ENCODE data around the gene ZNF362. TPM values are rescaled to one million over a fixed set of nuclear protein-coding genes. Genes with fewer than 3 reads are reported as not detected.
A peak's percentile ranks its signal among the peaks of the same experiment; 100 is the strongest.

ZNF362 gene
- total and polyA plus RNA-seq, 4 donors, result 2.3 to 6.3 (median 5.4) TPM

DNA sequence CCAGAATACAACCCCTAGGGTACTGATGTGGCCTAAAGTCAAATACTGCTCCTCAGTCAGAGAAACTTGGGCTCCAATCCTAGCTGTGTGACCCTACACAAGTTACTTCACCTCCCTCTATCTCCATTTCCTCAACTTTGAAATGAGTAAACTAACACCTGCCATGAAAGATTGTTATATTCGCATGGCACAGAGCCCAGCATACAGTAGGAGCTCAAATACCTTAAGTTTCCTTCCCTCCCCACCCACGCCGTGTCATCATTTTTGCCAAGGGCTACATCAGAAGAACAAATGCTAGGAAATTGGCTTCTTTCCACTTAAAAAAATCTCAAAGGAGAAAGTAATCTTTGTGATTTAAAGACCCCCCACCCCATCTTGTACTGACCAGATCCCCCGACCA, 22.2 kb upstream of the ZNF362 start:
- Histone ChIP-seq H3K27me3 (ENCODE audit: control insufficient read depth in 4 of 4, insufficient read depth in 4 of 4, low read length in 3 of 4) (no peaks in the 10 kb centered on the region), H3K9ac (ENCODE audit: low read depth in 1 of 2, low read length in 2 of 2) (no peak overlapping the region), H3K9me3 (ENCODE audit: control insufficient read depth in 4 of 4, low read length in 3 of 4) (no peaks in the 10 kb centered on the region), H3K4me1 (ENCODE audit: control insufficient read depth in 4 of 4, insufficient read depth in 4 of 4, low read length in 3 of 4) (no peaks in the 10 kb centered on the region), H3K4me3 (ENCODE audit: low read depth in 1 of 3, low read length in 3 of 3) (no peak overlapping the region), H3K36me3 (ENCODE audit: control insufficient read depth in 4 of 4, insufficient read depth in 3 of 4, low read depth in 1 of 4, low read length in 3 of 4) (no peaks in the 10 kb centered on the region), H3K27ac (ENCODE audit: low read depth in 1 of 2, low read length in 2 of 2) (no peak overlapping the region)
- 84% methylated on average over 4 of the region's 4 CpGs for WGBS
- DNase-seq (ENCODE audit: low spot score), result no peak
- TF ChIP-seq FOXA1 (IDR thresholded peaks at IDR 0.05), result no peak
- no peak for TF ChIP-seq SP1 (IDR thresholded peaks at IDR 0.05)

DNA sequence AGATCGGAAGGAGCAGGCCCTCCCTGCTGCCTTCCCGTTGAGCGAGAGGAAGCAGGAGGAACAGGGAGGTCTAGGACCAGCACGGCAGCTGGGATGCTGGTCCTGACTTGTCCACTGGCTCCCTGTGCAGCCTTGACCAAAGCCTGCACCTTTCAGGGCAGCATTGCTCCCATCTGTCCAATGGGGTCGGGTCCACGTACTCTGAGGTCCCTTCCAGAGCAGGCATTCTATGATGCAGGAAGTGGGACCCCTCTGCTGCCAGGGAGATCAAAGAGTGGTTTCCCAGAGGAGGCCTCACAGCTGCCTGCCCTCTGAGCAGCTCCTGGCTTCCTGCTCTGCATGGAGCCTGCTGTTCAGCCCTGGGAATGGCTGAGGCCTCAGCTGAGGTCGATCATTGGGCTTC, 21.7 kb upstream of the ZNF362 start:
- no peak overlapping the region for H3K9ac ChIP-seq (ENCODE audit: low read depth in 1 of 2, low read length in 2 of 2)
- H3K27ac ChIP-seq (ENCODE audit: low read depth in 1 of 2, low read length in 2 of 2), result no peak overlapping the region
- DNase-seq (ENCODE audit: low spot score), result no peak
- no peak overlapping the region for H3K4me3 ChIP-seq (ENCODE audit: low read depth in 1 of 3, low read length in 3 of 3)
- WGBS, result 68% methylated on average over 7 of the region's 7 CpGs
- H3K36me3 ChIP-seq (ENCODE audit: control insufficient read depth in 4 of 4, insufficient read depth in 3 of 4, low read depth in 1 of 4, low read length in 3 of 4), result no peaks in the 10 kb centered on the region
- TF ChIP-seq TAF1 (conservative IDR thresholded peaks at IDR 0.05) (no peak), SP1 (IDR thresholded peaks at IDR 0.05) (no peak), FOXA2 (IDR thresholded peaks at IDR 0.05) (no peak)
- no peaks in the 10 kb centered on the region for H3K9me3 ChIP-seq (ENCODE audit: control insufficient read depth in 4 of 4, low read length in 3 of 4)
- H3K4me1 ChIP-seq (ENCODE audit: control insufficient read depth in 4 of 4, insufficient read depth in 4 of 4, low read length in 3 of 4), result no peaks in the 10 kb centered on the region
- no peaks in the 10 kb centered on the region for H3K27me3 ChIP-seq (ENCODE audit: control insufficient read depth in 4 of 4, insufficient read depth in 4 of 4, low read length in 3 of 4)

DNA sequence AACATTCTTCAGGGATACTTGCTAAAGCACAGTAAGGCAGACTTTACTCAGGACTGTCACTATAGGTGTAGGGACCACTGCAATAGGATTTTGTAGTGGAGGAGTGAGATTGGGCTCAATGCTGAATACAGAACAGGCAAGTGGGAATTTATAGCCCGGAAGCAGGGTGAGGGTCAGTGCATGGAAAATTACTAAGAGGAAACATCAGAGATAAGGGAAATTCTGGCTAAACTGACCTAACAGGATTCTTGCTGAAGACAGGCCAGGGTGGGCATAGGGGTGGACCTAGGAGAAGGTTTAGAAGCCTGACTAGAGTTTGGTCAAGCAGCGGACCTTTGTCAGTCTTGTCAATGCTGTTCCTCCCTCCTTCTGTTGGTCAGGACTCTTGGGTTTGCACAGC, 20.8 kb upstream of the ZNF362 start:
- no peak overlapping the region for H3K9ac ChIP-seq (ENCODE audit: low read depth in 1 of 2, low read length in 2 of 2)
- TF ChIP-seq TAF1 (conservative IDR thresholded peaks at IDR 0.05) (no peak), FOXA2 (IDR thresholded peaks at IDR 0.05) (no peak), RAD21 (IDR thresholded peaks at IDR 0.05) (no peak), RXRA (IDR thresholded peaks at IDR 0.05) (peak in 1 of 2 donors; percentile 11), JUND (IDR thresholded peaks at IDR 0.05) (no peak), EGR1 (IDR thresholded peaks at IDR 0.05; ENCODE audit: low read depth in 2 of 2) (no peak), NR2F2 (IDR thresholded peaks at IDR 0.05) (peak; percentile 90), HNF4A (conservative IDR thresholded peaks at IDR 0.05) (no peak), HNF4G (IDR thresholded peaks at IDR 0.05) (no peak), FOXA1 (IDR thresholded peaks at IDR 0.05) (no peak), YY1 (IDR thresholded peaks at IDR 0.05) (no peak), SP1 (IDR thresholded peaks at IDR 0.05) (peak; percentile 19)
- TF ChIP-seq, protein P1, sequence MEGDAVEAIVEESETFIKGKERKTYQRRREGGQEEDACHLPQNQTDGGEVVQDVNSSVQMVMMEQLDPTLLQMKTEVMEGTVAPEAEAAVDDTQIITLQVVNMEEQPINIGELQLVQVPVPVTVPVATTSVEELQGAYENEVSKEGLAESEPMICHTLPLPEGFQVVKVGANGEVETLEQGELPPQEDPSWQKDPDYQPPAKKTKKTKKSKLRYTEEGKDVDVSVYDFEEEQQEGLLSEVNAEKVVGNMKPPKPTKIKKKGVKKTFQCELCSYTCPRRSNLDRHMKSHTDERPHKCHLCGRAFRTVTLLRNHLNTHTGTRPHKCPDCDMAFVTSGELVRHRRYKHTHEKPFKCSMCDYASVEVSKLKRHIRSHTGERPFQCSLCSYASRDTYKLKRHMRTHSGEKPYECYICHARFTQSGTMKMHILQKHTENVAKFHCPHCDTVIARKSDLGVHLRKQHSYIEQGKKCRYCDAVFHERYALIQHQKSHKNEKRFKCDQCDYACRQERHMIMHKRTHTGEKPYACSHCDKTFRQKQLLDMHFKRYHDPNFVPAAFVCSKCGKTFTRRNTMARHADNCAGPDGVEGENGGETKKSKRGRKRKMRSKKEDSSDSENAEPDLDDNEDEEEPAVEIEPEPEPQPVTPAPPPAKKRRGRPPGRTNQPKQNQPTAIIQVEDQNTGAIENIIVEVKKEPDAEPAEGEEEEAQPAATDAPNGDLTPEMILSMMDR (IDR thresholded peaks at IDR 0.05; ENCODE audit: low read depth, low read length, missing input control), result no peak
- TF ChIP-seq, protein P2, sequence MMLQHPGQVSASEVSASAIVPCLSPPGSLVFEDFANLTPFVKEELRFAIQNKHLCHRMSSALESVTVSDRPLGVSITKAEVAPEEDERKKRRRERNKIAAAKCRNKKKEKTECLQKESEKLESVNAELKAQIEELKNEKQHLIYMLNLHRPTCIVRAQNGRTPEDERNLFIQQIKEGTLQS (IDR thresholded peaks at IDR 0.05), result no peak
- TF ChIP-seq, protein P3, sequence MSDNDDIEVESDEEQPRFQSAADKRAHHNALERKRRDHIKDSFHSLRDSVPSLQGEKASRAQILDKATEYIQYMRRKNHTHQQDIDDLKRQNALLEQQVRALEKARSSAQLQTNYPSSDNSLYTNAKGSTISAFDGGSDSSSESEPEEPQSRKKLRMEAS (IDR thresholded peaks at IDR 0.05), result no peak
- TF ChIP-seq, protein P4, sequence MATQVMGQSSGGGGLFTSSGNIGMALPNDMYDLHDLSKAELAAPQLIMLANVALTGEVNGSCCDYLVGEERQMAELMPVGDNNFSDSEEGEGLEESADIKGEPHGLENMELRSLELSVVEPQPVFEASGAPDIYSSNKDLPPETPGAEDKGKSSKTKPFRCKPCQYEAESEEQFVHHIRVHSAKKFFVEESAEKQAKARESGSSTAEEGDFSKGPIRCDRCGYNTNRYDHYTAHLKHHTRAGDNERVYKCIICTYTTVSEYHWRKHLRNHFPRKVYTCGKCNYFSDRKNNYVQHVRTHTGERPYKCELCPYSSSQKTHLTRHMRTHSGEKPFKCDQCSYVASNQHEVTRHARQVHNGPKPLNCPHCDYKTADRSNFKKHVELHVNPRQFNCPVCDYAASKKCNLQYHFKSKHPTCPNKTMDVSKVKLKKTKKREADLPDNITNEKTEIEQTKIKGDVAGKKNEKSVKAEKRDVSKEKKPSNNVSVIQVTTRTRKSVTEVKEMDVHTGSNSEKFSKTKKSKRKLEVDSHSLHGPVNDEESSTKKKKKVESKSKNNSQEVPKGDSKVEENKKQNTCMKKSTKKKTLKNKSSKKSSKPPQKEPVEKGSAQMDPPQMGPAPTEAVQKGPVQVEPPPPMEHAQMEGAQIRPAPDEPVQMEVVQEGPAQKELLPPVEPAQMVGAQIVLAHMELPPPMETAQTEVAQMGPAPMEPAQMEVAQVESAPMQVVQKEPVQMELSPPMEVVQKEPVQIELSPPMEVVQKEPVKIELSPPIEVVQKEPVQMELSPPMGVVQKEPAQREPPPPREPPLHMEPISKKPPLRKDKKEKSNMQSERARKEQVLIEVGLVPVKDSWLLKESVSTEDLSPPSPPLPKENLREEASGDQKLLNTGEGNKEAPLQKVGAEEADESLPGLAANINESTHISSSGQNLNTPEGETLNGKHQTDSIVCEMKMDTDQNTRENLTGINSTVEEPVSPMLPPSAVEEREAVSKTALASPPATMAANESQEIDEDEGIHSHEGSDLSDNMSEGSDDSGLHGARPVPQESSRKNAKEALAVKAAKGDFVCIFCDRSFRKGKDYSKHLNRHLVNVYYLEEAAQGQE (IDR thresholded peaks at IDR 0.05), result no peak
- H3K4me1 ChIP-seq (ENCODE audit: control insufficient read depth in 4 of 4, insufficient read depth in 4 of 4, low read length in 3 of 4), result no peaks in the 10 kb centered on the region
- H3K27me3 ChIP-seq (ENCODE audit: control insufficient read depth in 4 of 4, insufficient read depth in 4 of 4, low read length in 3 of 4), result no peaks in the 10 kb centered on the region
- H3K4me3 ChIP-seq (ENCODE audit: low read depth in 1 of 3, low read length in 3 of 3), result no peak overlapping the region
- 86% methylated on average over 2 of the region's 2 CpGs for WGBS
- H3K36me3 ChIP-seq (ENCODE audit: control insufficient read depth in 4 of 4, insufficient read depth in 3 of 4, low read depth in 1 of 4, low read length in 3 of 4), result no peaks in the 10 kb centered on the region
- no peaks in the 10 kb centered on the region for H3K9me3 ChIP-seq (ENCODE audit: control insufficient read depth in 4 of 4, low read length in 3 of 4)
- no peak overlapping the region for H3K27ac ChIP-seq (ENCODE audit: low read depth in 1 of 2, low read length in 2 of 2)
- DNase-seq (ENCODE audit: low spot score), result no peak

All from liver (tissue), 9 donors.